RWPE2 (cell line): ENCODE measurements around the gene C5orf63.
"Not testable (repeated sequence)": the region's sequence is repeated elsewhere in the genome, so short reads cannot be mapped to it uniquely, and the experiment has no call there.

Experiments used
- ATAC-seq: fragments of 200-7000 bp; cut with Tn5 transposase; 3 replicates; pipeline ENCODE4 v1.9.1; 2021; ENCODE audit warnings: low read depth
- DNase-seq: peaks from one replicate; pipeline ENCODE4 v3.0.0-alpha.2; 2020; ENCODE audit warnings: low spot score
- H3K27ac ChIP-seq: fragments of 450-650 bp; 2 replicates; pipeline ENCODE4 v1.5.1; 2017; ENCODE audit warnings: mild to moderate bottlenecking; ENCODE audit not compliant: poor library complexity, severe bottlenecking
- H3K27me3 ChIP-seq: fragments of 250-450 bp; sonication (Bioruptor Pico); 2 replicates; pipeline ENCODE4 v1.5.1; 2021; ENCODE audit warnings: mild to moderate bottlenecking, moderate library complexity; ENCODE audit not compliant: insufficient read depth, poor library complexity, severe bottlenecking
- H3K36me3 ChIP-seq: fragments of 250-450 bp; sonication (Bioruptor Pico); 2 replicates; pipeline ENCODE4 v1.5.1; 2020; ENCODE audit warnings: low read depth, mild to moderate bottlenecking, moderate library complexity
- H3K4me1 ChIP-seq: fragments of 250-450 bp; sonication (Bioruptor Pico); 2 replicates; pipeline ENCODE4 v1.5.1; 2021; ENCODE audit warnings: mild to moderate bottlenecking, moderate library complexity; ENCODE audit not compliant: insufficient read depth, poor library complexity, severe bottlenecking
- H3K4me3 ChIP-seq: fragments of 250-450 bp; sonication (Bioruptor Pico); 2 replicates; pipeline ENCODE4 v1.5.1; 2021; ENCODE audit warnings: mild to moderate bottlenecking, moderate library complexity; ENCODE audit not compliant: severe bottlenecking
- H3K9me3 ChIP-seq: fragments of 250-450 bp; sonication (Bioruptor Pico); 2 replicates; pipeline ENCODE4 v1.5.1; 2021; ENCODE audit warnings: mild to moderate bottlenecking, moderate library complexity; ENCODE audit not compliant: severe bottlenecking
- CTCF ChIP-seq: fragments of 450-650 bp; IDR thresholded peaks from one replicate; pipeline ENCODE4 v1.5.1; 2017; ENCODE audit warnings: mild to moderate bottlenecking, moderate library complexity; ENCODE audit not compliant: poor library complexity, severe bottlenecking

The C5orf63 gene

GRCh38 chr5:127060470-127060985 lies 12.8 kb downstream of the C5orf63 start:
- Histone ChIP-seq H3K36me3 (peaks cover 50% of the 10 kb centered on the region), H3K9me3 (no peaks in the 10 kb centered on the region), H3K27me3 (no peaks in the 10 kb centered on the region), H3K4me1 (no peaks in the 10 kb centered on the region), H3K27ac (no peak overlapping the region), H3K4me3 (no peak overlapping the region)
- DNase-seq (no peak), ATAC-seq (no peak)
- no peak for TF ChIP-seq CTCF

GRCh38 chr5:127056896-127057295 lies 16.4 kb downstream of the C5orf63 start:
- Histone ChIP-seq H3K9me3 (no peaks in the 10 kb centered on the region), H3K27me3 (no peaks in the 10 kb centered on the region), H3K27ac (no peak overlapping the region), H3K36me3 (peaks cover 43% of the 10 kb centered on the region), H3K4me1 (no peaks in the 10 kb centered on the region), H3K4me3 (no peak overlapping the region)
- TF ChIP-seq CTCF = no peak
- DNase-seq (no peak), ATAC-seq (no peak)

GRCh38 chr5:127055880-127056653 lies 17.2 kb downstream of the C5orf63 start:
- TF ChIP-seq CTCF = no peak
- no peaks in the 10 kb centered on the region for H3K9me3 ChIP-seq
- DNase-seq = no peak
- H3K36me3 ChIP-seq = peaks cover 44% of the 10 kb centered on the region
- no peaks in the 10 kb centered on the region for H3K4me1 ChIP-seq
- ATAC-seq = no peak
- H3K27ac ChIP-seq = no peak overlapping the region
- no peaks in the 10 kb centered on the region for H3K27me3 ChIP-seq
- no peak overlapping the region for H3K4me3 ChIP-seq

GRCh38 chr5:127053551-127053950 lies 19.8 kb downstream of the C5orf63 start:
- H3K27me3 ChIP-seq, H3K9me3 ChIP-seq, ATAC-seq, H3K4me3 ChIP-seq, H3K4me1 ChIP-seq, H3K27ac ChIP-seq, DNase-seq: not testable (repeated sequence)
- H3K36me3 ChIP-seq = peaks cover 39% of the 10 kb centered on the region

GRCh38 chr5:127053049-127053448 lies 20.3 kb downstream of the C5orf63 start:
- H3K4me3 ChIP-seq = no peak overlapping the region
- no peak overlapping the region for H3K27ac ChIP-seq
- no peaks in the 10 kb centered on the region for H3K4me1 ChIP-seq
- ATAC-seq = no peak
- H3K9me3 ChIP-seq = no peaks in the 10 kb centered on the region
- peaks cover 34% of the 10 kb centered on the region for H3K36me3 ChIP-seq
- no peak for DNase-seq
- no peaks in the 10 kb centered on the region for H3K27me3 ChIP-seq
- TF ChIP-seq CTCF = no peak
